ENCODE measurements around the gene CPTP.

DNA sequence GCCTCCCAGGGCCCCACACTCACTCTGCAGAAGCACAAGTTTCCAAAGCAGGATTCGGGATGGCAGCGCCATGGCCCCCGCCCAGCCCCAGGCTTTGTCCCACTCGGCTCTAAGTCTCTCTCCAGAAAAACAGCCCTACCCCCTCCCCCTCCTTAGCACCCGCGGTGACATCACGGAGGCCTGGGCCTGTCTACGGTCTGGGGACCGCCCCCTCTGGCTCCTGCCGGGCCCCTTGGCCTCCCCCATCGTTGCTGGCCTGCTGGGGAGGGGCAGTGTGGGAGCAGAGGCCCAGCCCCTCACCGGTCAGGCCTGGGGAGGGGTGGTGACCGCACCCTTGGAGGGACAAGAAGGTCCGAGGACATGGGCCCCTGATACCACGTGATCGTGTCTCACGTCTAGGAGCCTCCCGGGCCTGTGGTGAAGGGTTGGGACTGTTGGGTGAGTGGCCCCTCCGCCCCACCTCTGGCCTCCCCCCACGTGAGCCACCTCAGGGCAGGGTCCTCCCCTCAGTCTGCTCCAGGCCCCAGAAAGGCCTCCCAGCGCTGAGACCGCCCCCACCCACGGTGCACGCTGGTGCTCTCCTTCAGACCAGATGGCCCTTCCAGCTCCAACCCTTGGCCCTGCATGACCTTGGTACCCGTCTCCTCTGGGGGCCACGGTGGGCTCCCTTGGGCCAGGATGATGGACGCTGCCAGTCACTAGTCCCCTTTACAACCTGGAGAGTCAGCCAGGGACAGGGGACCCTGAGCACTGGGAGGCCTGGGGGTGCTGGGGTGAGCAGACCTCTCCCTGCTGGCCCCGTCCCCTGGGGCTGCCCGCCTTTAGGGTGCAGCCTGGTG is 34.0 kb downstream of the CPTP start, which contains the start of gene MXRA8:
- TF ChIP-seq, protein P1, sequence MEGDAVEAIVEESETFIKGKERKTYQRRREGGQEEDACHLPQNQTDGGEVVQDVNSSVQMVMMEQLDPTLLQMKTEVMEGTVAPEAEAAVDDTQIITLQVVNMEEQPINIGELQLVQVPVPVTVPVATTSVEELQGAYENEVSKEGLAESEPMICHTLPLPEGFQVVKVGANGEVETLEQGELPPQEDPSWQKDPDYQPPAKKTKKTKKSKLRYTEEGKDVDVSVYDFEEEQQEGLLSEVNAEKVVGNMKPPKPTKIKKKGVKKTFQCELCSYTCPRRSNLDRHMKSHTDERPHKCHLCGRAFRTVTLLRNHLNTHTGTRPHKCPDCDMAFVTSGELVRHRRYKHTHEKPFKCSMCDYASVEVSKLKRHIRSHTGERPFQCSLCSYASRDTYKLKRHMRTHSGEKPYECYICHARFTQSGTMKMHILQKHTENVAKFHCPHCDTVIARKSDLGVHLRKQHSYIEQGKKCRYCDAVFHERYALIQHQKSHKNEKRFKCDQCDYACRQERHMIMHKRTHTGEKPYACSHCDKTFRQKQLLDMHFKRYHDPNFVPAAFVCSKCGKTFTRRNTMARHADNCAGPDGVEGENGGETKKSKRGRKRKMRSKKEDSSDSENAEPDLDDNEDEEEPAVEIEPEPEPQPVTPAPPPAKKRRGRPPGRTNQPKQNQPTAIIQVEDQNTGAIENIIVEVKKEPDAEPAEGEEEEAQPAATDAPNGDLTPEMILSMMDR (IDR thresholded peaks at IDR 0.05; ENCODE audit: insufficient read depth, low read length, poor library complexity, severe bottlenecking) = no peak
- no peak for TF ChIP-seq EZH2phosphoT487 (conservative IDR thresholded peaks at IDR 0.05; ENCODE audit: low read length)
